Fibroblast of mammary gland (primary cell): ENCODE measurements around the gene ENDOD1.
"Not testable (repeated sequence)": the region's sequence is repeated elsewhere in the genome, so short reads cannot be mapped to it uniquely, and the experiment has no call there.

Experiments used
- DNase-seq: peaks from one replicate; pipeline ENCODE4 v3.0.0-alpha.2; 2010; ENCODE audit warnings: low read depth
- H3K4me3 ChIP-seq: 2 replicates; pipeline ENCODE4 v1.5.1; 2011; ENCODE audit warnings: low read depth, mild to moderate bottlenecking, low read length, moderate library complexity; ENCODE audit not compliant: control insufficient read depth
- TF ChIP-seq, protein P1 (sequence below): conservative IDR thresholded peaks from 2 replicates; pipeline ENCODE4 v1.5.1; 2011; ENCODE audit warnings: low read depth, low read length, inconsistent platforms; ENCODE audit not compliant: control insufficient read depth, insufficient read depth

The ENDOD1 gene

DNA sequence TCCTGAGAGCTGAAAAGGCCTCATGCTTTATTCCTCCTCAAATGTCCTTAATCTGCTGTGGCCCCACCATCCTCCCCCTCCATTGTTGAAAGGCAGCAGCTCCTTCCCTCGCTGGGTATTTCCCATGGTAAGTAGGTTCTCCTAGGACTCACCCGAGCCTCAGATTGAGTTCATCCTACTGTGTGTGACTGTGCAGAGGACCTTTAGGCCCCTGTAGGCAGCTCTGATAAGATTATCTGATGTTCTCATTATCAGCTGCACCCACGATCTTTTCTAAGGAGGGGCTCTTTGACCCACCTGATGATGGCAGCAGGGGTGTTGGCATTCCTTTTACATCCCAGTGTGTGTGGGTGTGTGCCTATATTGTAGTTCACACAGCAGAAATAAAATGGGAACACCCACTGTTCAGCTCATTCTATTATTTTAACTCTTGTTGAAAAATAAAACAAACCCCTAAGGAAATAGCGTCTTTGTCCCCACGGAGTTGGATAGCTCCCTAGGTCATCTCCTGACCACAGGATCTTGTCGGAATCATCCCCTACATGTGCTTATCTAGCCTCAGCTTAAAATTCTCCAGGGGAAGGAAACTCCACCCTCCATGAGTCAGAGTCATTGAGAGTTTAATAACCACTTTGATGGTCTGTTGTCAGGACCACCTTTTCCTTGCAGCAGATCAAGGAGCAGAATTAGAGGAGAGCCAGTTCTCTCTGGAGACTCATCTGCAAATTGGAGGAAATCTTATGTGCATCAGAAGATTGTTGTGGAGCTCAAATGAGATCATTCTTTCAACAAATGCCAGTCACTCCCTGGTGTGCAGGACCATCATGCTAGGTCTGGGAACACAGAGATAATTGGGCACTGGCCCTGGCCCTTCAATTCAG, 19.3 kb downstream of the ENDOD1 start:
- DNase-seq = peak; percentile 66
- TF ChIP-seq, protein P1, sequence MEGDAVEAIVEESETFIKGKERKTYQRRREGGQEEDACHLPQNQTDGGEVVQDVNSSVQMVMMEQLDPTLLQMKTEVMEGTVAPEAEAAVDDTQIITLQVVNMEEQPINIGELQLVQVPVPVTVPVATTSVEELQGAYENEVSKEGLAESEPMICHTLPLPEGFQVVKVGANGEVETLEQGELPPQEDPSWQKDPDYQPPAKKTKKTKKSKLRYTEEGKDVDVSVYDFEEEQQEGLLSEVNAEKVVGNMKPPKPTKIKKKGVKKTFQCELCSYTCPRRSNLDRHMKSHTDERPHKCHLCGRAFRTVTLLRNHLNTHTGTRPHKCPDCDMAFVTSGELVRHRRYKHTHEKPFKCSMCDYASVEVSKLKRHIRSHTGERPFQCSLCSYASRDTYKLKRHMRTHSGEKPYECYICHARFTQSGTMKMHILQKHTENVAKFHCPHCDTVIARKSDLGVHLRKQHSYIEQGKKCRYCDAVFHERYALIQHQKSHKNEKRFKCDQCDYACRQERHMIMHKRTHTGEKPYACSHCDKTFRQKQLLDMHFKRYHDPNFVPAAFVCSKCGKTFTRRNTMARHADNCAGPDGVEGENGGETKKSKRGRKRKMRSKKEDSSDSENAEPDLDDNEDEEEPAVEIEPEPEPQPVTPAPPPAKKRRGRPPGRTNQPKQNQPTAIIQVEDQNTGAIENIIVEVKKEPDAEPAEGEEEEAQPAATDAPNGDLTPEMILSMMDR = no peak
- H3K4me3 ChIP-seq = no peak overlapping the region

DNA sequence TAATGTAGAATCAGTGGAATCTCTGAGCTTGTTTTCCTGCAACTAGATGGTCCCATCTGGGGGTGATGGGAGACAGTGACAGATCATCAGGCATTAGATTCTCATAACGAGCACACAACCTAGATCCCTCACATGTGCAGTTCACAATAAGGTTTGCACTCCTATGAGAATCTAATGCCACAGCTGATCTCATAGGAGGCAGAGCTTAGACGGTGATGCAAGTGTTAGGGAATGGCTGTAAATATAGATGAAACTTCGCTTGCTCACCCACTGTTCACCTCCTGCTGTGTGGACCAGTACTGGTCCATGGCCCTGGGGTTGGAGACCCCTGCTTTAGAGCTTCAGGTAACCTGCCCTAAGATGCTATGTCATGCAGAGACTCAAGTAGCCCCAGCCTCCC, 21.8 kb downstream of the ENDOD1 start:
- not testable (repeated sequence) for H3K4me3 ChIP-seq, DNase-seq

- DNase-seq = no peak
- TF ChIP-seq, protein P1 = no peak
- H3K4me3 ChIP-seq = no peak overlapping the region
Observed at GRCh38 chr11:95111923-95112540, 22.4 kb downstream of the ENDOD1 start.

GRCh38 chr11:95115597-95115996, 26.0 kb downstream of the ENDOD1 start:
- no peak overlapping the region for H3K4me3 ChIP-seq
- TF ChIP-seq, protein P1 = no peak
- DNase-seq = no peak

DNA sequence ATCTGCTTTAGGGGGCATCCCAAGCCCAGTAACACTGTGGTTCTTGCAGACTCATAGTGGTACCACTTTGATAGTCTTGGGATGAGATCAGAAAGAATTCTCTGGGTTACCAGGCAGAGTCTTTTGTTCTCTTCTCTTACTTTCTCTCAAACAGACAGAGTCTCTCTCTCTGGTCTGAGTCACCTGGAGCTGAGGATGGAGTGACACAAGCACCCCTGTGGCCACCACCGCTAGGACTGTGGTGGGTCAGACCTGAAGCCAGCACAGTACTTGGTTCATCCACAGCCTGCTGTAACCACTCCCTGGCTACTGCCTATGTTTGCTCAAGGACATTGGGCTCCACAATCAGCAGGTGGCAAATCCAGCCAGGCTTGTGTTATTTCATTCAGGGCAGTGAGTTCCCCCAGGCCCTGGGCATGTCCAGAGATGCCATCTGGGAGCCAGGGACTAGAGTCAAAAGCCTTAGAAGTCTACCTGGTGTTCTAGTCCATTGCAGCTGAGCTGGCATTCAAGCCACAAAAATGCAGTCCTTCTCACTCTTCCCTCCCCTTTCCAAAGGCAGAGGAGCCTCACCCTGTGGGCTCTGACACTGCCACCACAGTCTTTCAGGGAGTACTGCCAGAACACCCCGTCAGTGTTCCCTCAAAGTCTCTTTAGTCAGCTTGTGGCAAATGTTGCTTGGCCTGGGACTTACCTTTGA, 29.9 kb downstream of the ENDOD1 start:
- no peak overlapping the region for H3K4me3 ChIP-seq

DNA sequence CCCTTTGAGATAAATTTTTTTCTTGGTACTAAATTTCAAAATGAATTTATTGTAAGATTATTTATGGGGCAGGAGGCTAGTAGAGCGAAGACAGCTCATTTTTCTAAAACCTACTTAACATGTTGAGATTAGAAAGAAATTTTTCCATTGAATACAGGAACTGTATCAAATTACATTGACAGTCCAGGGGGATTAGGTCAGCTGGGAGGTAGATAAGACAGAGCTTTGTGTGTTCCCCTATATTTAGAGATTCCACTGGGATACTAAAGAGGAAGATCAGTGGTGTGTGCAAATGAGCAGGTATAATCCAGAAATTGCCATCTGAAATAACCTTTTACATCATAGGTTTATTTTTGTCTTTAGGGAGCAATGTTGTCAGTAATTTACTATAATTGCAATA, 32.1 kb downstream of the ENDOD1 start:
- TF ChIP-seq, protein P1 = no peak
- H3K4me3 ChIP-seq = no peak overlapping the region
- no peak for DNase-seq

More for the DNA sequence above, 29.9 kb downstream of the ENDOD1 start:
- no peak for DNase-seq
- TF ChIP-seq, protein P1 = no peak

- H3K4me3 ChIP-seq = no peak overlapping the region
- TF ChIP-seq, protein P1 = no peak
- no peak for DNase-seq
Observed at GRCh38 chr11:95123556-95123955, 33.9 kb downstream of the ENDOD1 start.
